MCF 10A (cell line): ENCODE data around the gene IQCB1. TPM values are rescaled to one million over a fixed set of nuclear protein-coding genes. Genes with fewer than 3 reads are reported as not detected.

Experiments
- Bru-seq: library from RNA; stranded (reverse); fragments of 400-500 nt; gene quantifications from one replicate; lab custom pipeline; 2021; lab: Mats Ljungman, UMichigan
- BruChase-seq, 2 experiments: library from RNA; stranded (reverse); fragments of 400-500 nt; gene quantifications; one replicate each; lab custom pipeline; 2021; lab: Mats Ljungman, UMichigan
- BruUV-seq: library from RNA; stranded (reverse); fragments of 400-500 nt; replicated peaks from 2 replicates; lab custom pipeline; 2021; lab: Mats Ljungman, UMichigan
- CTCF ChIA-PET: fragments of 300-600 bp; sonication (Branson Sonifier 250); formaldehyde crosslinking; extraction: SDS; loops from one replicate; lab custom pipeline; 2021; ENCODE audit warnings: antibody characterized with exemption, inconsistent platforms; lab: Yijun Ruan, JAX
- POLR2A ChIA-PET: fragments of 300-600, 350-650 bp; sonication (Branson Sonifier 250); formaldehyde crosslinking; extraction: SDS; loops from one replicate; lab custom pipeline; 2020; ENCODE audit warnings: antibody characterized with exemption, inconsistent platforms; lab: Yijun Ruan, JAX
- DNase-seq: peaks from one replicate; pipeline ENCODE4 v3.0.0-alpha.2; 2018; ENCODE audit not compliant: unreplicated experiment
- H3K27ac Mint-ChIP-seq: one replicate; pipeline ENCODE4 v1.8.0; 2022; ENCODE audit warnings: mild to moderate bottlenecking, low read depth, mixed read lengths; ENCODE audit not compliant: unreplicated experiment
- H3K27me3 Mint-ChIP-seq: one replicate; pipeline ENCODE4 v1.8.0; 2022; ENCODE audit warnings: mixed read lengths; ENCODE audit not compliant: insufficient read depth, unreplicated experiment
- H3K36me3 Mint-ChIP-seq: one replicate; pipeline ENCODE4 v1.8.0; 2022; ENCODE audit warnings: mild to moderate bottlenecking, moderate library complexity, mixed read lengths; ENCODE audit not compliant: insufficient read depth, unreplicated experiment
- H3K4me1 Mint-ChIP-seq: one replicate; pipeline ENCODE4 v1.8.0; 2022; ENCODE audit warnings: mixed read lengths; ENCODE audit not compliant: insufficient read depth, unreplicated experiment
- H3K4me3 Mint-ChIP-seq: one replicate; pipeline ENCODE4 v1.8.0; 2022; ENCODE audit warnings: mild to moderate bottlenecking, moderate library complexity, mixed read lengths; ENCODE audit not compliant: unreplicated experiment
- H3K9me3 Mint-ChIP-seq: one replicate; pipeline ENCODE4 v1.8.0; 2022; ENCODE audit warnings: mixed read lengths; ENCODE audit not compliant: unreplicated experiment
- intact Hi-C: fragments of 100-400 bp; cut with micrococcal nuclease; formaldehyde crosslinking; loops from 2 replicates; pipeline ENCODE4 v1.14.1; 2022
- long read RNA-seq: library from polyadenylated mRNA; stranded (forward); transcript quantifications from one replicate; pipeline ENCODE4 v2.0.0, GENCODE V29; 2022
- total RNA-seq: library from RNA; stranded (reverse); gene quantifications from 2 replicates; pipeline ENCODE4 v1.2.3, GENCODE V29; 2022
- TF ChIP-seq, protein P1 (sequence below): fragments of 200-600 bp; IDR thresholded peaks from one replicate; pipeline ENCODE4 v1.8.0; 2022; ENCODE audit warnings: antibody characterized with exemption, mild to moderate bottlenecking; ENCODE audit not compliant: unreplicated experiment

The IQCB1 gene, protein sequence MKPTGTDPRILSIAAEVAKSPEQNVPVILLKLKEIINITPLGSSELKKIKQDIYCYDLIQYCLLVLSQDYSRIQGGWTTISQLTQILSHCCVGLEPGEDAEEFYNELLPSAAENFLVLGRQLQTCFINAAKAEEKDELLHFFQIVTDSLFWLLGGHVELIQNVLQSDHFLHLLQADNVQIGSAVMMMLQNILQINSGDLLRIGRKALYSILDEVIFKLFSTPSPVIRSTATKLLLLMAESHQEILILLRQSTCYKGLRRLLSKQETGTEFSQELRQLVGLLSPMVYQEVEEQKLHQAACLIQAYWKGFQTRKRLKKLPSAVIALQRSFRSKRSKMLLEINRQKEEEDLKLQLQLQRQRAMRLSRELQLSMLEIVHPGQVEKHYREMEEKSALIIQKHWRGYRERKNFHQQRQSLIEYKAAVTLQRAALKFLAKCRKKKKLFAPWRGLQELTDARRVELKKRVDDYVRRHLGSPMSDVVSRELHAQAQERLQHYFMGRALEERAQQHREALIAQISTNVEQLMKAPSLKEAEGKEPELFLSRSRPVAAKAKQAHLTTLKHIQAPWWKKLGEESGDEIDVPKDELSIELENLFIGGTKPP
- total RNA-seq = 33.5 and 34.6 TPM in 2 replicates
- Bru-seq, nascent RNA = percentile 91 among the genes with signal in this experiment
- BruChase-seq, experiment 1, labeled RNA remaining after a 6-hour chase = percentile 83 among the genes with signal in this experiment
- BruChase-seq, experiment 2, labeled RNA remaining after a 2-hour chase = percentile 91 among the genes with signal in this experiment
- long read RNA-seq, transcript IQCB1-201 (15 exons, 2,594 nt) = major isoform, 49 of 90 reads
- long read RNA-seq, partial matches to known transcripts = 3 of 90 reads
- long read RNA-seq, other reads (novel, unspliced or antisense) = 35 of 90 reads

DNA sequence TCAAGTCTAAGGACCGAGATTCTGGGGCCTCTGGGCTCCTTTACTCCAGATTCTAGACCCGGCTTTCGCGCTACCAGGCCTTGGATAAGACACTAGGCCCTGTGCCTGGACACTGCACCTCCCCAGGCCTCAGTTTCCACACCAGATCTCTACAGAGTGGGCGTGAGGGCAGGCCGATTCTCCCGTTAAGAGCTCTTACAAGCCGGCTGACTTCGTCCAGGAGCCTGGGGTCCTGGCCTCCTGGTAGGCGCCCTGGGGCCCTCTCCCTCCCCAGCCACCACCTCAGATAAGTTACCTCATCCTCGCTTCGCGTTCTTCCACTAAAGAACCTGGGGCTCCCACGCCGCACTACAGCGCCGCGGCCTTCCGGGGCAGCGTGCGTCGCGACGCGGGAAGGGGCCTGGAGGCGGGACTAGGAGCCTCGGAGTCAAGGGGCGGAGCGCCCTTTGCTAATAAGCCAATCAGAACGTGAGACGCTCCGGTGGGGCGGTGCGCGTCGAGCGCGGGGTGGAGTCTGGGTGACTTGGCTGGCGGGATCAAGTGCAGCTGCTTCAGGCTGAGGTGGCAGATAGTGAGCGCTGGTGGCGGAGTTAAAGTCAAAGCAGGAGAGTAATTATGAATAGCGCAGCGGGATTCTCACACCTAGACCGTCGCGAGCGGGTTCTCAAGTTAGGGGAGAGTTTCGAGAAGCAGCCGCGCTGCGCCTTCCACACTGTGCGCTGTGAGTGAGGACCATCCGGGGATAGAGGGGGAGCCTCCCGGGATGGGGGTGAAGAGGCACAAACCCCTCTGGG lies at the start of gene IQCB1, which contains the start of gene EAF2:
IQCB1 (minus strand) TSS at position 390 of the 794 bp plus-strand sequence. CDS start 6,100 bp downstream, outside the sequence.
EAF2 (plus strand) TSS at position 539 of the 794 bp plus-strand sequence; CDS start at position 616, 77 bp downstream.
- Mint-ChIP-seq H3K9me3 (no peaks in the 10 kb centered on the region), H3K36me3 (peaks cover 29% of the 10 kb centered on the region), H3K27me3 (no peaks in the 10 kb centered on the region), H3K4me3 (peak within 1 kb of the TSS; percentile 89), H3K4me1 (peaks cover 12% of the 10 kb centered on the region), H3K27ac (peak within 1 kb of the TSS; percentile 84)
- TF ChIP-seq, protein P1, sequence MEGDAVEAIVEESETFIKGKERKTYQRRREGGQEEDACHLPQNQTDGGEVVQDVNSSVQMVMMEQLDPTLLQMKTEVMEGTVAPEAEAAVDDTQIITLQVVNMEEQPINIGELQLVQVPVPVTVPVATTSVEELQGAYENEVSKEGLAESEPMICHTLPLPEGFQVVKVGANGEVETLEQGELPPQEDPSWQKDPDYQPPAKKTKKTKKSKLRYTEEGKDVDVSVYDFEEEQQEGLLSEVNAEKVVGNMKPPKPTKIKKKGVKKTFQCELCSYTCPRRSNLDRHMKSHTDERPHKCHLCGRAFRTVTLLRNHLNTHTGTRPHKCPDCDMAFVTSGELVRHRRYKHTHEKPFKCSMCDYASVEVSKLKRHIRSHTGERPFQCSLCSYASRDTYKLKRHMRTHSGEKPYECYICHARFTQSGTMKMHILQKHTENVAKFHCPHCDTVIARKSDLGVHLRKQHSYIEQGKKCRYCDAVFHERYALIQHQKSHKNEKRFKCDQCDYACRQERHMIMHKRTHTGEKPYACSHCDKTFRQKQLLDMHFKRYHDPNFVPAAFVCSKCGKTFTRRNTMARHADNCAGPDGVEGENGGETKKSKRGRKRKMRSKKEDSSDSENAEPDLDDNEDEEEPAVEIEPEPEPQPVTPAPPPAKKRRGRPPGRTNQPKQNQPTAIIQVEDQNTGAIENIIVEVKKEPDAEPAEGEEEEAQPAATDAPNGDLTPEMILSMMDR = no peak
- intact Hi-C loops = loop anchor here (10.0 kb wide), 2 partner anchors 290 to 420 kb away; partner anchors contain the start of gene POLQ
- CTCF ChIA-PET = interaction anchor here (0.6 kb wide), 1 partner anchor 268 kb away, joined by 3 read pairs; no protein-coding TSS in a partner anchor
- BruUV-seq = no TSS peak
- peak; percentile 96 for DNase-seq
- POLR2A ChIA-PET = interaction anchor here (0.5 to 2.2 kb wide), 17 partner anchors 10 to 548 kb away, joined by 3 to 10 read pairs (median 3); partner anchors contain the start of genes GOLGB1 and MIX23

DNA sequence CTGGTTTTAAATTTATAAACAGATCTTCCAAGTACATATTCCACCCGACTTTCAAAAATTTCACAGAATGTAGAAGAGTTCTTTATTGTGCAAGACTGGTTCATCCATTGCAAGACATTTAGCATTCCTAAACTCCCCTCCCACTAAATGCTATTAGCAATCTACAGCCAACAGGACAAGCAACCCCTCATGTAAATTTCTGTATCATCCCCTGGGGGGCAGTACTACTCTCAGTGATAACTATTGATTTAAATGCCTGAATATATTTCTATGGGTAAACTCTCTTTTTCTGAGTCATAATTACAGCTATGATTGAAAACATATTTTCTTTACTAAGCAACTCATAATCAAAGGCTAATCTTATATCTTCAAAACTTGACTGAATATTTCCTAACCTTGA lies 48.6 kb upstream of the IQCB1 start:
- ChIA-PET CTCF (interaction anchor here (0.9 to 1.3 kb wide), 4 partner anchors 10 to 112 kb away, joined by 3 to 4 read pairs (median 3); partner anchors contain the start of gene SLC15A2), POLR2A (interaction anchor here (0.5 to 1.1 kb wide), 3 partner anchors 11 to 1283 kb away, joined by 3 read pairs; partner anchors contain the start of gene SLC15A2)
- Mint-ChIP-seq H3K27ac (no peak overlapping the region), H3K27me3 (no peaks in the 10 kb centered on the region), H3K9me3 (no peaks in the 10 kb centered on the region), H3K4me1 (no peaks in the 10 kb centered on the region), H3K36me3 (no peaks in the 10 kb centered on the region), H3K4me3 (no peak overlapping the region)
- DNase-seq = peak; percentile 54
- BruUV-seq = no TSS peak
- TF ChIP-seq, protein P1 = peak; percentile 33
- intact Hi-C loops = no loop called here

DNA sequence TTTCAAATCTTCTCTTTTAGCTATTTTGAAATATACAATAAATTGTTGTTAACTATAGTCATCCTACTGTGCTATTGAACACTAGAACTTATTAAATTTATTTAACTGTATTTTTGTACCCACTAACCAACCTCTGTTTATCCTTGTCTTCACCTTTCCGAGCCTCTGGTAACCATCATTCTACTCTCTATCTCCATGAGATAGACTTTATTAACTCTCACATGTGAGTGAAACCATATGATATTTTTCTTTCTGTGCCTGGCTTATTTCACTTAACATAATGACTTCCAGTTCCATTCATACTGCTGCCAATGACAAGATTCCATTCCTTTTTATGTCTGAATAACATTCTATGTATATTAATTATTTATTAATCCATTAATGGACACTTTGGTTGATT lies 43.6 kb upstream of the IQCB1 start:
- Mint-ChIP-seq H3K4me3 (no peak overlapping the region), H3K4me1 (no peaks in the 10 kb centered on the region)

More for the DNA sequence above, 43.6 kb upstream of the IQCB1 start:
- DNase-seq = no peak
- intact Hi-C loops = no loop called here
- POLR2A ChIA-PET = interaction anchor here (0.6 kb wide), 1 partner anchor 63 kb away, joined by 3 read pairs; no protein-coding TSS in a partner anchor
- H3K27me3 Mint-ChIP-seq = no peaks in the 10 kb centered on the region
- H3K36me3 Mint-ChIP-seq = no peaks in the 10 kb centered on the region
- no peaks in the 10 kb centered on the region for H3K9me3 Mint-ChIP-seq
- H3K27ac Mint-ChIP-seq = no peak overlapping the region
- TF ChIP-seq, protein P1 = no peak
- CTCF ChIA-PET = no interaction called here
- BruUV-seq = no TSS peak
